Right atrium auricular region (tissue), 2 donors: ENCODE results near the gene ZNF785. TPM values are rescaled to one million over a fixed set of nuclear protein-coding genes. Genes with fewer than 3 reads are reported as not detected.

Source experiments
- DNase-seq: peaks from one replicate; pipeline ENCODE4 v3.0.0-alpha.2; 2019; ENCODE audit warnings: low spot score
- H3K27ac ChIP-seq, 2 donors: fragments of 200-600 bp; sonication (generic); 1 replicate in 1 of 2; 2 replicates in 1 of 2; pipeline ENCODE4 v1.5.1; 2016 to 2019
- H3K27me3 ChIP-seq, 2 donors: fragments of 200-600 bp; sonication (generic); one replicate each; pipeline versions ENCODE4 v1.5.1 to v1.6.0; 2017 to 2019
- H3K36me3 ChIP-seq: fragments of 200-600 bp; sonication (generic); one replicate; pipeline ENCODE4 v1.5.1; 2016
- H3K4me1 ChIP-seq, 2 donors: fragments of 200-600 bp; sonication (generic); one replicate each; pipeline versions ENCODE4 v1.5.1 to v1.6.0; 2017 to 2019
- H3K4me3 ChIP-seq, 2 donors: fragments of 200-600 bp; sonication (generic); 1 replicate in 1 of 2; 2 replicates in 1 of 2; pipeline ENCODE4 v1.5.1; 2017 to 2019; ENCODE audit warnings: mild to moderate bottlenecking in 1 of 2, moderate library complexity in 1 of 2
- H3K9me3 ChIP-seq, 2 donors: fragments of 200-600 bp; sonication (generic); one replicate each; pipeline ENCODE4 v1.5.1; 2019
- CTCF ChIP-seq, 2 donors: fragments of 200-600 bp; sonication (generic); IDR thresholded peaks; one replicate each; pipeline ENCODE4 v1.5.1; 2019; ENCODE audit warnings: antibody characterized with exemption in 2 of 2
- total RNA-seq, 2 donors: library from RNA; depleted of rRNA; stranded (reverse); fragments of >200 nt; gene quantifications; one replicate each; pipeline ENCODE4 v1.1.0, GENCODE V29; 2016

The ZNF785 gene
- total RNA-seq, 2 donors from 2014 or later = 5.5 to 6.0 TPM

GRCh38 chr16:30569746-30570635, 15.5 kb downstream of the ZNF785 start:
- Histone ChIP-seq H3K9me3 (no peaks in the 10 kb centered on the region), H3K4me3 (no peak overlapping the region), H3K27ac (peak overlapping the region; percentile 94 to 98), H3K36me3 (no peaks in the 10 kb centered on the region), H3K27me3 (no peaks in the 10 kb centered on the region), H3K4me1 (peaks cover 0 to 24% of the 10 kb centered on the region in 2 donors)
- DNase-seq = no peak
- TF ChIP-seq CTCF (IDR thresholded peaks at IDR 0.05) = no peak

- H3K27me3 ChIP-seq = no peaks in the 10 kb centered on the region
- H3K4me1 ChIP-seq = peaks cover 0 to 24% of the 10 kb centered on the region in 2 donors
- H3K27ac ChIP-seq = no peak overlapping the region
- no peak for DNase-seq
- no peaks in the 10 kb centered on the region for H3K36me3 ChIP-seq
- H3K4me3 ChIP-seq = no peak overlapping the region
- TF ChIP-seq CTCF (IDR thresholded peaks at IDR 0.05) = no peak
- no peaks in the 10 kb centered on the region for H3K9me3 ChIP-seq
Observed at GRCh38 chr16:30569281-30569680, 16.2 kb downstream of the ZNF785 start.

- H3K4me3 ChIP-seq = no peak overlapping the region
- peaks cover 0 to 24% of the 10 kb centered on the region in 2 donors for H3K4me1 ChIP-seq
- H3K9me3 ChIP-seq = no peaks in the 10 kb centered on the region
- no peaks in the 10 kb centered on the region for H3K27me3 ChIP-seq
- no peaks in the 10 kb centered on the region for H3K36me3 ChIP-seq
- no peak for DNase-seq
- no peak for TF ChIP-seq CTCF (IDR thresholded peaks at IDR 0.05)
- H3K27ac ChIP-seq = no peak overlapping the region
Observed at GRCh38 chr16:30567991-30568638, 17.4 kb downstream of the ZNF785 start.

GRCh38 chr16:30567160-30567990, 18.1 kb downstream of the ZNF785 start:
- Histone ChIP-seq H3K9me3 (no peaks in the 10 kb centered on the region), H3K27ac (no peak overlapping the region), H3K36me3 (no peaks in the 10 kb centered on the region), H3K27me3 (no peaks in the 10 kb centered on the region), H3K4me1 (peaks cover 0 to 19% of the 10 kb centered on the region in 2 donors), H3K4me3 (no peak overlapping the region)
- TF ChIP-seq CTCF (IDR thresholded peaks at IDR 0.05) = no peak
- DNase-seq = no peak

GRCh38 chr16:30566531-30566930, 19.0 kb downstream of the ZNF785 start:
- no peaks in the 10 kb centered on the region for H3K27me3 ChIP-seq
- H3K4me3 ChIP-seq = no peak overlapping the region
- peaks cover 0 to 17% of the 10 kb centered on the region in 2 donors for H3K4me1 ChIP-seq
- H3K36me3 ChIP-seq = no peaks in the 10 kb centered on the region
- no peak overlapping the region for H3K27ac ChIP-seq
- TF ChIP-seq CTCF (IDR thresholded peaks at IDR 0.05) = no peak
- DNase-seq = no peak
- no peaks in the 10 kb centered on the region for H3K9me3 ChIP-seq
